HEK293T (cell line): ENCODE measurements around the gene NDUFB7.

Source experiments
- ARNT ChIP-seq: fragments of 450-650 bp; IDR thresholded peaks from 2 replicates; pipeline ENCODE4 v1.6.1; 2017; ENCODE audit warnings: mild to moderate bottlenecking
- BHLHE40 ChIP-seq: fragments of 450-650 bp; IDR thresholded peaks from 2 replicates; pipeline ENCODE4 v1.6.1; 2016; ENCODE audit warnings: mild to moderate bottlenecking, moderate library complexity, borderline replicate concordance
- CTBP1 ChIP-seq: fragments of 450-650 bp; IDR thresholded peaks from 2 replicates; pipeline ENCODE4 v1.6.1; 2016; ENCODE audit warnings: borderline replicate concordance
- ELF4 ChIP-seq: fragments of 450-650 bp; IDR thresholded peaks from 2 replicates; pipeline ENCODE4 v1.6.1; 2017; ENCODE audit warnings: antibody characterized with exemption
- FOXA1 ChIP-seq: fragments of 450-650 bp; IDR thresholded peaks from 2 replicates; pipeline ENCODE4 v1.6.1; 2016; ENCODE audit warnings: mild to moderate bottlenecking
- FOXK2 ChIP-seq: fragments of 450-650 bp; IDR thresholded peaks from 2 replicates; pipeline ENCODE4 v1.6.1; 2016; ENCODE audit warnings: mild to moderate bottlenecking
- FOXM1 ChIP-seq: fragments of 450-650 bp; IDR thresholded peaks from 2 replicates; pipeline ENCODE4 v1.6.1; 2017; ENCODE audit warnings: mild to moderate bottlenecking, borderline replicate concordance
- L3MBTL2 ChIP-seq: fragments of 450-650 bp; conservative IDR thresholded peaks from 2 replicates; pipeline ENCODE4 v1.6.1; 2016; ENCODE audit warnings: mild to moderate bottlenecking
- NFRKB ChIP-seq: fragments of 450-650 bp; IDR thresholded peaks from 2 replicates; pipeline ENCODE4 v1.6.1; 2016; ENCODE audit warnings: mild to moderate bottlenecking, moderate library complexity
- SP1 ChIP-seq: fragments of 450-650 bp; IDR thresholded peaks from 2 replicates; pipeline ENCODE4 v1.6.1; 2017
- SUZ12 ChIP-seq: fragments of 450-650 bp; IDR thresholded peaks from 2 replicates; pipeline ENCODE4 v1.6.1; 2016; ENCODE audit warnings: mild to moderate bottlenecking
- TARDBP ChIP-seq: fragments of 450-650 bp; IDR thresholded peaks from 2 replicates; pipeline ENCODE4 v1.6.1; 2016

- TF ChIP-seq FOXM1 (no peak), NFRKB (no peak), TARDBP (no peak), SP1 (no peak), L3MBTL2 (no peak), BHLHE40 (no peak), SUZ12 (no peak), CTBP1 (no peak), FOXK2 (no peak), ELF4 (no peak), FOXA1 (no peak), ARNT (no peak)
Measured at GRCh38 chr19:14545716-14546082, 26.2 kb downstream of the NDUFB7 start.
